ENCODE measurements around the gene LITAF. TPM values are rescaled to one million over a fixed set of nuclear protein-coding genes. Genes with fewer than 3 reads are reported as not detected.
"Not testable (repeated sequence)": the region's sequence is repeated elsewhere in the genome, so short reads cannot be mapped to it uniquely, and the experiment has no call there.

The LITAF gene
- total RNA-seq, 1 experiment from 2014 or later = 84.2 TPM

DNA sequence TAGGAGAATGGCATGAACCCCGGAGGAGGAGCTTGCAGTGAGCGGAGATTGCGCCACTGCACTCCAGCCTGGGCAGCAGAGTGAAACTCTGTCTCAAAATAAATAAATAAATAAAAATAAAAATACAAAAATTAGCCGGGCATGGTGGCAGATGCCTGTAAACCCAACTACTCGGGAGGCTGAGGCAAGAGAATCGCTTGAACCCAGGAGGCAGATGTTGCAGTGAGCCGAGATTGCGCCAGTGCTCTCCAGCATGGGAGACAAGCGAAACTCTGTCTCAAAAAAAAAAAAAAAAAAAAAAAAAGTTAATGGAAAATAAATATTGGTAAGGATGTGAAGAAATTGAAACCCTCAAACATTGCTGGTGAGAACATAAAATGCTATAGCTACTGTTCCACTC, 6.4 kb upstream of the LITAF start:
- BruUV-seq (replicated peaks); H3K4me3 ChIP-seq (replicated peaks in 1 of 2; ENCODE audit: low read depth in 1 of 2, low read length in 2 of 2); H3K79me2 ChIP-seq (ENCODE audit: insufficient read depth, low read length); CTCF ChIA-PET; intact Hi-C loops (cut with micrococcal nuclease); H3K4me2 ChIP-seq (ENCODE audit: low read length); H3K9me2 ChIP-seq (ENCODE audit: insufficient read depth); H3K9ac ChIP-seq (ENCODE audit: low read length); DNase-seq (ENCODE audit: low read depth, low spot score); H3K36me3 ChIP-seq (ENCODE audit: control insufficient read depth in 1 of 2, insufficient read depth in 2 of 2, low read length in 2 of 2); H3K9me3 ChIP-seq (ENCODE audit: control insufficient read depth in 1 of 2, insufficient read depth in 1 of 2, low read depth in 1 of 2, low read length in 2 of 2); H4K20me1 ChIP-seq (ENCODE audit: insufficient read depth); H3K27me3 ChIP-seq (ENCODE audit: insufficient read depth, low read length); H2AFZ ChIP-seq (ENCODE audit: low read depth, low read length, poor library complexity, severe bottlenecking); H3K27ac ChIP-seq (ENCODE audit: low read depth, low read length); ATAC-seq; RAD21 ChIA-PET (ENCODE audit: low non-redundant PET in 1 of 2, low total read pairs in 2 of 2, uncharacterized antibody in 2 of 2, unreplicated experiment in 2 of 2): not testable (repeated sequence)
- peaks cover 12 to 15% of the 10 kb centered on the region in 2 experiments for H3K4me1 ChIP-seq (ENCODE audit: control insufficient read depth in 1 of 2, insufficient read depth in 2 of 2, low read length in 2 of 2)
- POLR2A ChIA-PET = interaction anchor here (0.6 kb wide), 1 partner anchor 61 kb away, joined by 3 read pairs; no protein-coding TSS in a partner anchor

DNA sequence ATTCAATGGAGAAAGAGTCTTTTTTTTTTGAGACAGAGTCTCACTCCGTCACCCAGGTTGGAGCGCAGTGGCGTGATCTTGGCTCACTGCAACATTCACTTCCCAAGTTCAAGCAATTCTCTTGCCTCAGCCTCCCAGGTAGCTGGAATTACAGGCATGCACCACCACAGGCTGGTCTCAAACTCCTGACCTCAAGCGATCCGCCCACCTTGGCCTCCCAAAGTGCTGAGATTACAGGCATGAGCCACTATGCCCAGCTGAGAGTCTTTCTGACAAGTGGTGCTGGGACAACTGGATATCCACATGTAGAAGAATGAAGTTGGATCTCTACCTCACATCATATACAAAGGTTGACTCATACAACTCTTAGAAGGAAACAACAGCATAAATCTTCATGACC, 4.9 kb upstream of the LITAF start:
- H3K4me2 ChIP-seq (ENCODE audit: low read length); H3K36me3 ChIP-seq (ENCODE audit: control insufficient read depth in 1 of 2, insufficient read depth in 2 of 2, low read length in 2 of 2); BruUV-seq (replicated peaks); DNase-seq (ENCODE audit: low read depth, low spot score); H3K4me3 ChIP-seq (replicated peaks in 1 of 2; ENCODE audit: low read depth in 1 of 2, low read length in 2 of 2); H3K9ac ChIP-seq (ENCODE audit: low read length); H4K20me1 ChIP-seq (ENCODE audit: insufficient read depth); ATAC-seq; H2AFZ ChIP-seq (ENCODE audit: low read depth, low read length, poor library complexity, severe bottlenecking); H3K4me1 ChIP-seq (ENCODE audit: control insufficient read depth in 1 of 2, insufficient read depth in 2 of 2, low read length in 2 of 2); H3K27me3 ChIP-seq (ENCODE audit: insufficient read depth, low read length); CTCF ChIA-PET; intact Hi-C loops (cut with micrococcal nuclease); H3K9me2 ChIP-seq (ENCODE audit: insufficient read depth); H3K27ac ChIP-seq (ENCODE audit: low read depth, low read length); RAD21 ChIA-PET (ENCODE audit: low non-redundant PET in 1 of 2, low total read pairs in 2 of 2, uncharacterized antibody in 2 of 2, unreplicated experiment in 2 of 2); H3K79me2 ChIP-seq (ENCODE audit: insufficient read depth, low read length); H3K9me3 ChIP-seq (ENCODE audit: control insufficient read depth in 1 of 2, insufficient read depth in 1 of 2, low read depth in 1 of 2, low read length in 2 of 2); POLR2A ChIA-PET: not testable (repeated sequence)

DNA sequence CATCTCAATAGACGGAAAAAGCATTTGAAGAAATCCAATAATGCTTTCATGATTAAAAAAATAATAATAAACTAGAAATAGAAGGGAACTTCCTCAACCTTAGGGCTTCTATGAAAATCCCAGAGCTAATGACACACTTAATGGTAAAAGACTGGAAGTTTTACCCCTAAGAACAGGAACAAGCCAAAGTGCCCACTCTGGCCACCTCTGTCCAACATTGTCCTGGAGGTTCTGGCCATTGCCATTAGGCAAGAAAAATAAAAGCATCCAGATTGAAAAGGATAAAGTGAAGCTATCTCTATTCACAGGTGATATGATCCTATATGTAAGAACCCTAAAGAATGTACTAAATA, 2.5 kb upstream of the LITAF start:
- no peaks in the 10 kb centered on the region for H3K9me3 ChIP-seq (ENCODE audit: control insufficient read depth in 1 of 2, insufficient read depth in 1 of 2, low read depth in 1 of 2, low read length in 2 of 2)
- H3K27me3 ChIP-seq (ENCODE audit: insufficient read depth, low read length) = no peaks in the 10 kb centered on the region
- intact Hi-C loops (cut with micrococcal nuclease) = no loop called here
- no peak overlapping the region for H2AFZ ChIP-seq (ENCODE audit: low read depth, low read length, poor library complexity, severe bottlenecking)
- H3K9me2 ChIP-seq (ENCODE audit: insufficient read depth) = no peaks in the 10 kb centered on the region
- no peak overlapping the region for H3K4me3 ChIP-seq (replicated peaks in 1 of 2; ENCODE audit: low read depth in 1 of 2, low read length in 2 of 2)
- no peaks in the 10 kb centered on the region for H3K36me3 ChIP-seq (ENCODE audit: control insufficient read depth in 1 of 2, insufficient read depth in 2 of 2, low read length in 2 of 2)
- DNase-seq (ENCODE audit: low read depth, low spot score) (no peak), ATAC-seq (no peak)
- BruUV-seq (replicated peaks) = no TSS peak
- H3K27ac ChIP-seq (ENCODE audit: low read depth, low read length) = no peak overlapping the region
- ChIA-PET POLR2A (interaction anchor here (0.6 kb wide), 1 partner anchor 585 kb away, joined by 3 read pairs; no protein-coding TSS in a partner anchor), RAD21 (ENCODE audit: low non-redundant PET in 1 of 2, low total read pairs in 2 of 2, uncharacterized antibody in 2 of 2, unreplicated experiment in 2 of 2) (no interaction called here), CTCF (no interaction called here)
- peaks cover 13 to 27% of the 10 kb centered on the region in 2 experiments for H3K4me1 ChIP-seq (ENCODE audit: control insufficient read depth in 1 of 2, insufficient read depth in 2 of 2, low read length in 2 of 2)
- peaks cover 25% of the 10 kb centered on the region for H3K79me2 ChIP-seq (ENCODE audit: insufficient read depth, low read length)
- no peaks in the 10 kb centered on the region for H4K20me1 ChIP-seq (ENCODE audit: insufficient read depth)
- no peak overlapping the region for H3K4me2 ChIP-seq (ENCODE audit: low read length)
- no peak overlapping the region for H3K9ac ChIP-seq (ENCODE audit: low read length)
- no peak for TF ChIP-seq ZNF274 (IDR thresholded peaks at IDR 0.05; ENCODE audit: low read depth, low read length)

Measured in HCT116 (cell line).